Measurements from ENCODE around the gene ANKRD22.

The ANKRD22 gene

DNA sequence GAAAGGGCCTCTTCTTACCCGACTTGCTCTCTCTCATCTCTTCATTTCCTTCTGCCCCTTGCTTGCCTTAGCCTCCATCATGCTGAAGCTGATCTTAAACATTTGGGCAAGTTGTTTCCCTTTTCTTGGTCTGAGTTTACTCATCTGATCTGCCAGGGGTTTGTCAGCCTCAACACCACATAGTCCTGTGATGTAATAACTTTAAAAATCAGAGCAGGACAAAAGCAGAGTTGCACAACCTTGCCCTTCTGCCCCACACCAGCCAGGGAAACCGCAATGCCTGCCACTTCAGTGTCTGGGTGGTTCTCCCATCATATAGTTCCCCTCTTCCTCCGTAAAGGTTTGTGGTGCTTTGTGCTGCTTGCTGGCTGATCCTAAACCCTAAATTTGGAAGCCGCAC lies 59.0 kb downstream of the ANKRD22 start:
- TF ChIP-seq, protein P1, sequence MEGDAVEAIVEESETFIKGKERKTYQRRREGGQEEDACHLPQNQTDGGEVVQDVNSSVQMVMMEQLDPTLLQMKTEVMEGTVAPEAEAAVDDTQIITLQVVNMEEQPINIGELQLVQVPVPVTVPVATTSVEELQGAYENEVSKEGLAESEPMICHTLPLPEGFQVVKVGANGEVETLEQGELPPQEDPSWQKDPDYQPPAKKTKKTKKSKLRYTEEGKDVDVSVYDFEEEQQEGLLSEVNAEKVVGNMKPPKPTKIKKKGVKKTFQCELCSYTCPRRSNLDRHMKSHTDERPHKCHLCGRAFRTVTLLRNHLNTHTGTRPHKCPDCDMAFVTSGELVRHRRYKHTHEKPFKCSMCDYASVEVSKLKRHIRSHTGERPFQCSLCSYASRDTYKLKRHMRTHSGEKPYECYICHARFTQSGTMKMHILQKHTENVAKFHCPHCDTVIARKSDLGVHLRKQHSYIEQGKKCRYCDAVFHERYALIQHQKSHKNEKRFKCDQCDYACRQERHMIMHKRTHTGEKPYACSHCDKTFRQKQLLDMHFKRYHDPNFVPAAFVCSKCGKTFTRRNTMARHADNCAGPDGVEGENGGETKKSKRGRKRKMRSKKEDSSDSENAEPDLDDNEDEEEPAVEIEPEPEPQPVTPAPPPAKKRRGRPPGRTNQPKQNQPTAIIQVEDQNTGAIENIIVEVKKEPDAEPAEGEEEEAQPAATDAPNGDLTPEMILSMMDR (IDR thresholded peaks at IDR 0.05; ENCODE audit: low read depth, low read length, missing control alignments): no peak
- H3K4me3 ChIP-seq (replicated peaks; ENCODE audit: low read depth, low read length): no peak overlapping the region
- DNase-seq (ENCODE audit: extremely low read depth, low read depth): no peak

- TF ChIP-seq, protein P1 (IDR thresholded peaks at IDR 0.05; ENCODE audit: low read depth, low read length, missing control alignments): peak; percentile 59
- no peak overlapping the region for H3K4me3 ChIP-seq (replicated peaks; ENCODE audit: low read depth, low read length)
- DNase-seq (ENCODE audit: extremely low read depth, low read depth): no peak
Measured at GRCh38 chr10:88791924-88792323, 59.7 kb downstream of the ANKRD22 start.

DNA sequence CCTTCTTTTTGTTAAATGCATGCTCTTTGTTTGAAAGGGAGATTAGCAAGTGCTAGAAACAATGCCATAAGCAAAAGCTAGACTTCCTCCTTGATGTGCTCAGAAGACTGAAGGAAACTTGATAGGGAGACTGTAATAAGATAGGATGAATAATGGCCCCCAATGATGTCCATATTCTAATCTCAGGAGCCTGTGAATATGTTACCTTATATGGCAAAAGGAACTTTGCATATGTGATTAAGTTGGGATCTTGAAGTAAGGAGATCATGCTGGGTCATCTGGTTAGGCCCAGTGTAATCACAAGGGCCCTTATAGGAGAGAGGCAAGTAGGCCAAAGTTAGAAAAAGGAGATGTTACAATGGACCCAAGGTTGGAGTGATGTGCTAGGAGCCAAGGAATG lies 62.7 kb downstream of the ANKRD22 start:
- no peak overlapping the region for H3K4me3 ChIP-seq (replicated peaks; ENCODE audit: low read depth, low read length)
- TF ChIP-seq, protein P1 (IDR thresholded peaks at IDR 0.05; ENCODE audit: low read depth, low read length, missing control alignments): no peak
- DNase-seq (ENCODE audit: extremely low read depth, low read depth): no peak

DNA sequence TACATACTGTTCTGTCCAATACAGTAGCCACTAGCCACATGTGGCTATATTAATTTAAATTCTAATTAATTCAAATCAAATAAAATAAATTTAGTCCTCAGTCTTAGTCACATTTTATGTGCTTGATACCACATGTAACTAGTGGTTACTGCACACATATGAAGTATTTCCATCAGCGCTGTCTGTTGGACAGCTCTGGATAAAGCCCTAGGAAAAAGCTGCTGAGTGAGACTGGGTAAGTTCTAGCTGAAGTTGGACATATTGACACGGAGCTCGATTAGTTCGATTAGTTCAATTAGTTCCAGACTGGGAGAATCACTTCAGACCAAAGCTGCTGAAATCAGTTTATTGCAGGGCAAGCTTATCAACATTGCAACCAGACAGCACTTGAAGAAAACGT lies 64.2 kb downstream of the ANKRD22 start:
- no peak overlapping the region for H3K4me3 ChIP-seq (replicated peaks; ENCODE audit: low read depth, low read length)
- no peak for DNase-seq (ENCODE audit: extremely low read depth, low read depth)
- TF ChIP-seq, protein P1 (IDR thresholded peaks at IDR 0.05; ENCODE audit: low read depth, low read length, missing control alignments): no peak

GRCh38 chr10:88786032-88786770 lies 65.4 kb downstream of the ANKRD22 start:
- TF ChIP-seq, protein P1 (IDR thresholded peaks at IDR 0.05; ENCODE audit: low read depth, low read length, missing control alignments): no peak
- no peak overlapping the region for H3K4me3 ChIP-seq (replicated peaks; ENCODE audit: low read depth, low read length)
- DNase-seq (ENCODE audit: extremely low read depth, low read depth): no peak

- H3K4me3 ChIP-seq (replicated peaks; ENCODE audit: low read depth, low read length): no peak overlapping the region
- DNase-seq (ENCODE audit: extremely low read depth, low read depth): peak; percentile 72
- TF ChIP-seq, protein P1 (IDR thresholded peaks at IDR 0.05; ENCODE audit: low read depth, low read length, missing control alignments): no peak
Measured at GRCh38 chr10:88783724-88784123, 67.9 kb downstream of the ANKRD22 start.

DNA sequence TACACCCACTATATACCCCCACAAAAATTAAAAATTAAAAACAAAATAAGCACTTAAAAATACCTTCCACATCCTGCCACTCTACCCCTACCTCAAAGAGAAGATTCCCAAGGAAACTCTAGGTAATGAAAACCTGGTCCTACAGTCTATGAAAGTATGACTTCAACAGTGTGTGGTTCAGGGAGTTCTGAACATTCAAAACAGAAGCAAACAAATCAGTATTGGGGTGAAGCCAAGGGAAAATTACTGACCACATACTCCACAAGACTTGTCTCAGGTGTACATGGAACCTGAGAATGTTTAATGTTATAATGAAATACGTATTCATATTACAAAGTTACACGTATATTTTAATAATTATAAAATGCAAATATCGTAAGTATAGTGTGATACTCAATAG lies 69.4 kb downstream of the ANKRD22 start:
- TF ChIP-seq, protein P1 (IDR thresholded peaks at IDR 0.05; ENCODE audit: low read depth, low read length, missing control alignments): no peak
- no peak for DNase-seq (ENCODE audit: extremely low read depth, low read depth)

More for the DNA sequence above, 69.4 kb downstream of the ANKRD22 start:
- no peak overlapping the region for H3K4me3 ChIP-seq (replicated peaks; ENCODE audit: low read depth, low read length)
